ENCODE measurements around the gene TCF21.
A peak's percentile ranks its signal among the peaks of the same experiment; 100 is the strongest.
"Not testable (repeated sequence)": the region's sequence is repeated elsewhere in the genome, so short reads cannot be mapped to it uniquely, and the experiment has no call there.

Gene TCF21

DNA sequence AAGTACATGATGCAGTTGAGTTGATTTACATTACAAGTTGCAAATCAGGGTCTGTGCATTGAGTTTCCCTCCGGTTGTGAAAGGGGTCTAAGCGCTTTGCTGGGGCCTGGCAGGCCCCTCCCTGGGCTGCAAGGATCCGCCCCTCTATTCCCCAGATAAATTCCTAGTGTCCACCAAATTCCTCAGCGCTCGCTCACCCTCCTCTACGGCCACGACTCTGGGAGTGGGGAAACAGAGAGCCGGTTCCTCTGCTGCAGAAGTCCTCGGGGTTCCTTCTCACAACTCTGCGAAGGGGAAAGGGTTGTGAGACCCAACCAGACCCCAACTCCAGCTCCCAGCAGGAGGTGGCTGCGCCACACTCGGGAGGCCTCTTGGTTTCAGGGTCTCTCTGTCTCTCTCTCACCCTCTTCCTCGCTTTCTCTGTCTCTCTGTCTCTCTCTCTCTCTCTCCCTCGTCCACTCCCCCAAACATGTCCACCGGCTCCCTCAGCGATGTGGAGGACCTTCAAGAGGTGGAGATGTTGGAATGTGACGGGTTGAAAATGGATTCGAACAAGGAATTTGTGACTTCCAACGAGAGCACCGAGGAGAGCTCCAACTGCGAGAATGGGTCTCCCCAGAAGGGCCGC lies at the start of gene TCF21:
Gene TCF21, plus strand, starts transcription at position 185 of the 628 bp plus-strand sequence. Its CDS starts 285 bp downstream, at position 470.
- no peak for DNase-seq

DNA sequence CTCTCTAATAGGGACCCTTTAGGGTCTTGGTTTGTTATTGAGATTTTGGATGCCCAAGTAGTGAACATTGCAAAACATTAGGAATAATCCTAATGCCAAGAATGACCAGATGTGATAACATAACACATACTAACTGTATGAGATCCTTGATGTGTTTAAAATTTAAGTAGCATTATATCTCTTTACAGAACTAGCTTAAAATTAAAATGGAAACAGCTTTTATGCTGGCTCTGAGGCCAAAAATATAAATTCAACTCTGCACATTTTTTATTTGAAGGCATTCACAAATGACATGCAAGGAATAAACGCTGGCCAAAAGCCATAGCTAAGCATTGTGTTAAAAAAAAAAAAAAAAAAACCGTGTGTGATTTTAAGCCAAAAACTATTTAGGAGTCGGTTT lies 47.7 kb upstream of the TCF21 start:
- no peak for DNase-seq

DNA sequence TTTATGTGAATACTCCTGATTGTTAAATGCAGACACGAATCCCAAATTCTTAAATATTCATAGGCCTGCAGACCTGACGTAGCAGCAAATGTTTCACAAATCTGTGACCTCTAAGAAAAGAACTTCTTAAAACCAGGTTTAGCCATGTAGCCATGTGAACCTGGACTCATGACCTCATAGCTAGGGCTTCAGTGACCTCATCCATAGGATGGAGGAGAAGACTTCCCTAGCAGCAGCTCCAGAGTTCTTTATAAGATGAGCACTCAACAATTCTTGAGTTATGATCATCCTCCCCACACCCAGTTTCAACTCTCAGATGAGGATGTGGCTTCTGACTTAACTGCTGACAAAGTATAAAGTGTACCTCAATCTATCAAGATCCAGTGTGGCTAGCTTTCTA lies 45.8 kb upstream of the TCF21 start:
- no peak for DNase-seq

- DNase-seq: no peak
Measured at GRCh38 chr6:133844709-133845108, 44.2 kb upstream of the TCF21 start.

- DNase-seq: no peak
Measured at GRCh38 chr6:133854041-133854363, 34.9 kb upstream of the TCF21 start.

DNA sequence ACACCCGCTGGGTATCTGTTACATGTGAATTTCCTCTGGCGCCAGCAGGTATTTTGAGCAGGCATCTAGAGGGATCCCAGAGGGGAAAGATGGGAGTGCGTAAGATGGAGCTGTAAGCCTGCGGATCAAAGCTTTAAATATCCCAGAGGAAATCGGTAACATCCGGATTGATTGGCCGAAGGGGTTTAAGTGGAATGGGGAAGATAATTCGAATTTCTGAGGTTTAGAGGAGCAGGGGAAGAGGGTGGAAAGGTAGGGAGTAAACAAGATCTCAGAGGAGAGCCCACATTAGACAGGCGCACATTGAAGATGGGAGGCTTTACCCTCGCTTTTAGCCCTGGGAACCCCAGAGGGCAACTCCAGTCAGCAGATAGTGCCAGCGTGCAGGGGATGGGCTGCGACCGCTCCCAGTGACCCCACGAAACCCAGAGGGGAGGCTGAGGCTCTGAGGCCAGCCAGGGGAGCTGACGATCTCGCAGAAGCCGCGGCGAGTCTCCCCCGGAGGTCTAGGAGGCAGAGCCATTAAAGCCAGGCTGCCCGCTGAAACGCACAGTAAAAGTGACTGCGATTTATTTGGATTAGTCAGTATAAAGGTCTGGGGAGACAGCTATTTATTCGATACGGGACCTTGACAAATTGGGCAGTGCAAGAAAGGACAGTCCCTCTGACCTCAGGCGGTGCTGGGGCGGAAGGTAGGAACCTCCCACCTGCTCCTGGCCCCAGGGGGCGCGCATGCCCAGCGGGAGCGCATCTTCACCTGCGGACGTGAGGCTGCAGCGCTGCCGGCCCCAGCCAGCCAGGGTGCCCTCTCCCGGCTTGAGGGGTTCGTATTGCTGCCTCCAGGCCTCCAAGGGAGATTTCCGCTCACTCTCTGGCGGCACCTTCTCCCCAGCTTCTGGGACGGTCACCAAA lies 34.3 kb upstream of the TCF21 start:
- no peak for DNase-seq

GRCh38 chr6:133855276-133855990 lies 33.5 kb upstream of the TCF21 start:
- DNase-seq: no peak

DNA sequence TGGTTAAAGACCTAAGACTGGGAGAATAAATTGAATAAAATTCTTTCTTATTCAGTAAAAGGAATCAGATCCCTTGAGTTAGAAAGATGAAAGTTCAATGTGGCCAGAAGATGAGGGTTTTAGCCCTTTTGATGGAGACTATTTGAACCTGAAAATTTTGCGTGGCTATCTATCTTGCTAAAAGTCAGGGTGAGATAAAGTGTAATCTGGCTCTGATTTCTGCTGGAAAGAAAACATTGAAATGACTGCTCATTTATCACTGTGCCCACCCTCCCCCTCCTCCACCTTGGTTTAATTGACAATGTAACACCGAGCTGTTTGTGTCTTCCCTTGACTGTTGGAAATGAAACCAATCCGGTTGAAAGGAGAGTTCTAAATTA lies 32.9 kb upstream of the TCF21 start:
- no peak for DNase-seq

DNA sequence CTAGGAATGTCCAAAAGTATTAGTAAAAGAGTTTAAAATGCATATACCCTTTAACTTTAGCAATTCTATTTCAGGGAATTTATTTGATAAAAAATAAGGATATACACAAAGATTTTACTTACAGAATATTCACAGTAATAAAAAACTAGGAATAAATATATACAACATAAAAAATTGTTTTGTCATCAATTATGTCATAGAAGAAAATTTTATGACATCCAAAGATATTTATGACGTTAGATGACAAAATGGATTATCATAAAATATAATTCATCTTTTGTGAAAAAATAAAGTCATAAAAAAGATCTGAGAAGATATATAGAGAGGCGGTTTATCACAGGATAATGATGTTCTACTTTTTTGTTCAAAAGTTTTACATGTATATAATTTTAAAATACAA lies 32.0 kb upstream of the TCF21 start:
- no peak for DNase-seq

- DNase-seq: no peak
Measured at GRCh38 chr6:133857696-133858095, 31.2 kb upstream of the TCF21 start.

GRCh38 chr6:133861337-133861736 lies 27.6 kb upstream of the TCF21 start:
- not testable (repeated sequence) for DNase-seq

GRCh38 chr6:133863228-133863627 lies 25.7 kb upstream of the TCF21 start:
- DNase-seq: no peak

- DNase-seq: no peak
Measured at GRCh38 chr6:133865680-133866079, 23.2 kb upstream of the TCF21 start.

DNA sequence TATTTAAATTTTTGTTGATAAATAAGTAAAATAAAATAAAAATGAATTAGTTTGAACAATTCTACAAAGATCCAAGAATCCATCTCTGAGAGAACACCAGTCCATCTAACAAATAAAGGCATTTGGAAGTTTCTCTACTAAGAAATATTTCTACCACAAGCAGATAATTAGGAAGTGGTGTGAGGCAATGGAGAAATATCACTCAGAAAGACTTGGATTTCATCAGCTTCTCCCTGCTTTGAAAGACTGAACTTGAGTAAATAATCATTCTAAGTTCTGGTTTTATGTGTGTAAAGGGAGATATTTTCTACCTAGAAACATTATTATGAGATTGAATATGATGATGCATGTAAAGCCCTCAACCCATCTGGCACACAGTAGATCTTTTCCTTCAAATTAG lies 17.8 kb upstream of the TCF21 start:
- DNase-seq: no peak

GRCh38 chr6:133873538-133873937 lies 15.4 kb upstream of the TCF21 start:
- DNase-seq: no peak

DNA sequence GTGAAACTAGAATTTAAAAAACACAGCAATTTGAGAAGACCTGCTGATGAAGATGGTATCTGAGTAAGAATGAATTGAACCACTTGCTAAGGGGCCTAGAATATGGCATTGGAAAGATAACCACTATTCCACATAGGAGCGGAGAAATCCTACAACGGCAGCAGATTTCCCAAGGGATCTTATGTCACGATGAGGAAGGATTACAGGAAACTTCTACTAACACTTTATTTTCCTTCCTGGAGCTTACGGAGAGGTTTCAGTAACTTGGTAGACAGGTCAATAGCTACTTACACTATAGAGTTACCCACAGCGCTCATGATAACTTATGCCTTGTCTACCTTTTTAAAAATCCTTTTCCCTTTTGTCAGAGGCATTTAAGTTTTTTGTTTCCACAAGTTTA lies 11.8 kb upstream of the TCF21 start:
- DNase-seq: no peak

DNA sequence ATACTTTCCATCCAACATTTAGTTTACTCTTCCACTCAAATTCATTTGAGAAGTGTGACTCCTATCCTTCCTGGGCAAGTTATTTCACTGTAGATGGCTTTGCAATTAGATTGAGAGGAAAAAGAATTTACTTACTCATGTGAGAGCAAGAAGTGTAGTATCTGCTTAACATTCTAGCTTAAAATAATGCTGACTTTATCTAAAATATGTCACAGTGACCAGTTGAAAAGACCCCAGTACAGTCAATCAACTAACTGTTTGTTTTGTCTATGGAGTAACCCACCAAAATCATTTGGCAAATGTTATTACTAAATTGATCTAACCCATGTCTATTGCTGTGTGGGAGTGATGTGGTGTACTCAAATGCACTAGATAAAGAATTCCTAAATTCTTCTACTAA lies 8.9 kb upstream of the TCF21 start:
- DNase-seq: no peak

DNA sequence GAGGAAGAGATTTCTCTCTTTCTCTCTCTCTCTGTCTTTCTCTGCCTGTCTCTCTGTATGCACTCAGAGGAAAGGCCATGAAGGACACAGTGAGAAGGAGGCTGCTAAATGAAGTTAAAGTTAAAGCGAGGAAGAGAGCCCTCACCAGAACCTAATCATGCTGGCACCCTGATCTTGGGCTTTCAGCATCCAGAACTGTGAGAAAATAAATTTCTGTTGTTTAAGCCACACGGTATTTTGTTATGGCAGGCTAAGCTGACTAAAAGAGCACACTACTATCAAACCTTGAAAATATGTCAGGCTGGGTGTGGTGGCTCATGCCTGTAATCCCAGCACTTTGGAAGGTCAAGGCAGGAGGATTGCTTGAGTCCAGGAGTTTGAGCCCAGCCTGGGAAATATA lies 8.0 kb upstream of the TCF21 start:
- DNase-seq: no peak

DNA sequence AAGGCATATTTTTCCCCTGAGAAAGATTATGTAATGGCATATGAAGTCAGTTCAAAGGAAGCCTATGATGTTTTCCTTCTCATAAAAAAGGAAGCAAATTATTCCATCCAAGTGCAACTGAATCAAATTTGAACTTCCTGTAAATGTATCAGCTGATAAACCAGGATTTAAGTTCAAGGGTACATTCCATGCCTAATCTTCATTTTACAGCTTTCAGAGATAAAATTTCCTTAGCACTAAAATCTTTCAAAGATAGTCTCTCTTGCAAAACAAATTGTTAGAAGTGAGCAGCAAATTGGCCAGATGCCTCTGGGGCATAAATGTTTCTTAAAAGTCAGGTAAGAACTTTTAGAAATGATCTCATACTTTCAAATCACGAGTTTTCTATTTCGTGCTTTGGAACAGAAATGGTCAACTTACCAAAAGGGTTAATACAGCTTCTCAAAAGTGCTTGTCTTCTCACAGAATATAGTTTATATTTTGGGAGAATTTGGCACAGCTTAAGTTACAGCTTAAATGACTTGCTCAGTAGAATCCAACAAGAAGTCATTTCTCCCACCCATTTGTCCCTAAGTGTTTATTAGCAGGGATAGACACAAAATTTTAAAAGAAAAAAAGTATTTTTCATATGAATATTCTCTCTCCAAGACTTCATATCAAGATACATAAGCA lies 2.7 kb upstream of the TCF21 start:
- DNase-seq: no peak

DNA sequence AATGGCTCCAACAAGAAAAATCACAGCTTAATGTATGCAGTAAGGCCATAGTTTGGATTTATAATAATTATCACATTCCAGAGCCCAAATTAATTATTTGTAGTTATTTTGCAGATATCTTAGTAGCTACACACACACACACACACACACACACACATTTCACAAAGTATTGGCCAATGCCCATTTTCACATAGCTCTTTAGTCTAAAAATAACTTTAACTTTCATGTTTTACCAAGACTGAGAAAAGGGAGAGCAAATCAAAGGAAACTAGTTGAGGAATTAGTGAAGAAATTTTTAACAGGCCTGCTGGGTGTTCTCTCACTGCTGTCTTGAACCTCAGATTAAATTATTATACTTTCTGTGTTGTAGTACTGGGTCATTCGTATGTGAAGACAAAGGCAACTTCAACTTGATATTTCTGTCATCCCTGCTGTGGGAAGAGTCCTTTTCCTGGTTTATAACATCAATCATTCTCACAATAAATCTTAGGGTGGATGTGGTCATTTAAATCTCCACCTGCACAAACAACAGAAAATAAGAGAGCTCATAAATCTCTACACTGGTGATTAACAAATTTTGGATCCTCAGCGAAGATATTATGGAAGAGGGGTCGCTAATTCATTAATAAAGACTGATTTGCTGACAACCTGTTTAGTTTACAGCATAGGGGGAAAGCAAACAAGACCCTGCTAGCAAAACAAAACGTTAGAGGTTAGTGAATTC lies 1.6 kb upstream of the TCF21 start:
- peak; percentile 14 to 66 for DNase-seq

GRCh38 chr6:133887880-133888230 lies 1.1 kb upstream of the TCF21 start:
- DNase-seq: peak in 1 of 2 experiments; percentile 13

- no peak for DNase-seq
Measured at GRCh38 chr6:133889557-133890403, 867 bp downstream of the TCF21 start.
